Panc1 (cell line): ENCODE results near the gene GNG3. TPM values are rescaled to one million over a fixed set of nuclear protein-coding genes. Genes with fewer than 3 reads are reported as not detected.

Source experiments
- ATAC-seq: fragments of 200-7000 bp; cut with Tn5 transposase; 2 replicates; pipeline ENCODE4 v1.9.1; 2020; ENCODE audit warnings: mild to moderate bottlenecking, moderate library complexity
- BruUV-seq: library from RNA; stranded (reverse); fragments of 400-500 nt; replicated peaks from 2 replicates; lab custom pipeline; 2021; lab: Mats Ljungman, UMichigan
- CTCF ChIA-PET: fragments of 300-600 bp; sonication (Branson Sonifier 250); formaldehyde crosslinking; loops from one replicate; lab custom pipeline; 2022; ENCODE audit warnings: antibody characterized with exemption; lab: Charles Lee
- POLR2A ChIA-PET: fragments of 300-600 bp; sonication (Branson Sonifier 250); formaldehyde crosslinking; loops from one replicate; lab custom pipeline; 2022; ENCODE audit warnings: antibody characterized with exemption; lab: Charles Lee
- DNase-seq: peaks from one replicate; pipeline ENCODE4 v3.0.0-alpha.2; 2010; ENCODE audit warnings: low read depth, low spot score
- H3K27ac ChIP-seq: 2 replicates; pipeline ENCODE4 v1.5.1; 2011; ENCODE audit warnings: mild to moderate bottlenecking, low read length, inconsistent platforms
- H3K27me3 ChIP-seq: fragments of 200-500 bp; sonication (Bioruptor generic); 2 replicates; pipeline ENCODE4 v1.6.0; 2014; ENCODE audit warnings: low read length, inconsistent platforms; ENCODE audit not compliant: control insufficient read depth, insufficient read depth
- H3K36me3 ChIP-seq: fragments of 200-500 bp; sonication (Bioruptor generic); 2 replicates; pipeline ENCODE4 v1.5.1; 2014; ENCODE audit warnings: inconsistent platforms, mild to moderate bottlenecking, low read length, moderate library complexity; ENCODE audit not compliant: control insufficient read depth, insufficient read depth
- H3K4me1 ChIP-seq: 2 replicates; pipeline ENCODE4 v1.5.1; 2011; ENCODE audit warnings: inconsistent platforms, mild to moderate bottlenecking, low read length, moderate library complexity; ENCODE audit not compliant: control insufficient read depth, insufficient read depth
- H3K4me3 ChIP-seq, 2 experiments: 2 replicates each; pipeline ENCODE4 v1.5.1; 2011 to 2012; ENCODE audit warnings: low read depth in 2 of 2, low read length in 2 of 2, mild to moderate bottlenecking in 2 of 2, inconsistent platforms in 1 of 2, moderate library complexity in 1 of 2
- H3K9me3 ChIP-seq: fragments of 200-500 bp; sonication (Bioruptor generic); 2 replicates; pipeline ENCODE4 v1.5.1; 2014; ENCODE audit warnings: low read depth, mild to moderate bottlenecking, inconsistent platforms, low read length, moderate library complexity; ENCODE audit not compliant: control insufficient read depth, insufficient read depth
- CTCF ChIP-seq: fragments of 450-650 bp; IDR thresholded peaks from 2 replicates; pipeline ENCODE4 v1.5.1; 2017; ENCODE audit warnings: mild to moderate bottlenecking
- POLR2AphosphoS5 ChIP-seq: IDR thresholded peaks from 2 replicates; pipeline ENCODE4 v1.6.1; 2012; ENCODE audit warnings: mild to moderate bottlenecking, low read depth, low read length, moderate library complexity
- REST ChIP-seq, 2 experiments: IDR thresholded peaks; 2 replicates each; pipeline ENCODE4 v1.6.1; 2011 to 2012; ENCODE audit warnings: low read depth in 2 of 2, control low read depth in 1 of 2, low read length in 1 of 2, mild to moderate bottlenecking in 1 of 2, moderate library complexity in 1 of 2; ENCODE audit not compliant: insufficient read depth in 1 of 2
- SIN3A ChIP-seq: IDR thresholded peaks from 2 replicates; pipeline ENCODE4 v1.6.1; 2012; ENCODE audit warnings: low read depth, mild to moderate bottlenecking, low read length, moderate library complexity, borderline replicate concordance; ENCODE audit not compliant: insufficient read depth
- TCF7L2 ChIP-seq: IDR thresholded peaks from 2 replicates; pipeline ENCODE4 v1.6.1; 2011; ENCODE audit warnings: mild to moderate bottlenecking, low read depth, low read length, inconsistent platforms
- in situ Hi-C: cut with HindIII; loops from 2 replicates; pipeline ENCODE4 v1.10.0; 2016; ENCODE audit warnings: low sequenced_read_pairs, low pct_unique_long_range_greater_than_20kb
- intact Hi-C: fragments of 100-400 bp; cut with micrococcal nuclease; formaldehyde crosslinking; loops from one replicate; pipeline ENCODE4 v1.10.0; 2022; ENCODE audit not compliant: unreplicated experiment
- total RNA-seq: library from RNA; stranded (reverse); gene quantifications from one replicate; pipeline ENCODE4 v1.2.1, GENCODE V29; 2021; ENCODE audit not compliant: unreplicated experiment

GNG3 gene
- total RNA-seq, 1 experiment from 2014 or later: not detected

- BruUV-seq: no TSS peak
- intact Hi-C loops (no loop called here), in situ Hi-C loops (no loop called here)
- peaks cover 10% of the 10 kb centered on the region for H3K4me1 ChIP-seq
- H3K27ac ChIP-seq: no peak overlapping the region
- CTCF ChIA-PET: no interaction called here
- POLR2A ChIA-PET: no interaction called here
- no peaks in the 10 kb centered on the region for H3K9me3 ChIP-seq
- DNase-seq (no peak), ATAC-seq (no peak)
- no peak for TF ChIP-seq REST (IDR thresholded peaks at IDR 0.05; ENCODE audit: insufficient read depth in 1 of 2, low read depth in 2 of 2, low read length in 1 of 2)
- H3K36me3 ChIP-seq: peaks cover 30% of the 10 kb centered on the region
- H3K27me3 ChIP-seq: no peaks in the 10 kb centered on the region
- no peak overlapping the region for H3K4me3 ChIP-seq
Measured at GRCh38 chr11:62713343-62713742, 5.9 kb downstream of the GNG3 start.

- H3K4me3 ChIP-seq: no peak overlapping the region
- in situ Hi-C loops (no loop called here), intact Hi-C loops (no loop called here)
- no peak for DNase-seq
- POLR2A ChIA-PET: interaction anchor here (0.6 to 0.7 kb wide), 4 partner anchors 46 to 1137 kb away, joined by 3 to 4 read pairs (median 4); no protein-coding TSS in a partner anchor
- H3K27me3 ChIP-seq: no peaks in the 10 kb centered on the region
- no peak for ATAC-seq
- BruUV-seq: no TSS peak
- CTCF ChIA-PET: no interaction called here
- H3K27ac ChIP-seq: no peak overlapping the region
- H3K36me3 ChIP-seq: peaks cover 37% of the 10 kb centered on the region
- no peaks in the 10 kb centered on the region for H3K9me3 ChIP-seq
- H3K4me1 ChIP-seq: peaks cover 4% of the 10 kb centered on the region; the same call in 1 of the 2 replicates
- TF ChIP-seq TCF7L2 (no peak), POLR2AphosphoS5 (no peak), SIN3A (no peak), REST (IDR thresholded peaks at IDR 0.05; ENCODE audit: insufficient read depth in 1 of 2, low read depth in 2 of 2, low read length in 1 of 2) (no peak), CTCF (no peak)
Measured at GRCh38 chr11:62715150-62716130, 8.0 kb downstream of the GNG3 start.
